Measurements from ENCODE around the gene IFFO2. TPM values are rescaled to one million over a fixed set of nuclear protein-coding genes. Genes with fewer than 3 reads are reported as not detected.

IFFO2 gene
- total RNA-seq, 1 donor from 2014 or later = 131 TPM

DNA sequence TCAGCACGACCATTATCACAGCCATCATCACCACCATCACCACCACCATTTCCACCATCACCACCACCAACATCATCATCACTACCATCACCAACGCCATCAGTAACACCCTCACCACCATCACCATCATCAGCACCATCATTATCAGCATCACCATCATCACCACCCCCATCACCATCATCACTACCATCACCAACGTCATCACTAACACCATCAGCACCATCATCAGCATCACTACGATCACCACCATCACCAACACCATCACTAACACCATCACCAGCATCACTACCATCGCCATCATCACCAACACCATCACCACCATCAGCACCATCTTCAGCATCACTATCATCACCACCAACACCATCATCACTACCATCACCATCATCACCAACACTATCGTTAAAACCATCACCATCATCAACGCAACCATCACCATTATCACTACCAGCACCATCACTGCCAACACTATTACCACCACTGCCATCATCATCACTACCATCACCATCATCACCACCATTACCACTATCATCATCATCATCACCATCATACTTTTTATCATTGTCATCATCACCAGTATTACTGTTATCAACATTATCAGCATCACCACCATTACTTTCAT is 98.3 kb downstream of the IFFO2 start:
- TF ChIP-seq, protein P1, sequence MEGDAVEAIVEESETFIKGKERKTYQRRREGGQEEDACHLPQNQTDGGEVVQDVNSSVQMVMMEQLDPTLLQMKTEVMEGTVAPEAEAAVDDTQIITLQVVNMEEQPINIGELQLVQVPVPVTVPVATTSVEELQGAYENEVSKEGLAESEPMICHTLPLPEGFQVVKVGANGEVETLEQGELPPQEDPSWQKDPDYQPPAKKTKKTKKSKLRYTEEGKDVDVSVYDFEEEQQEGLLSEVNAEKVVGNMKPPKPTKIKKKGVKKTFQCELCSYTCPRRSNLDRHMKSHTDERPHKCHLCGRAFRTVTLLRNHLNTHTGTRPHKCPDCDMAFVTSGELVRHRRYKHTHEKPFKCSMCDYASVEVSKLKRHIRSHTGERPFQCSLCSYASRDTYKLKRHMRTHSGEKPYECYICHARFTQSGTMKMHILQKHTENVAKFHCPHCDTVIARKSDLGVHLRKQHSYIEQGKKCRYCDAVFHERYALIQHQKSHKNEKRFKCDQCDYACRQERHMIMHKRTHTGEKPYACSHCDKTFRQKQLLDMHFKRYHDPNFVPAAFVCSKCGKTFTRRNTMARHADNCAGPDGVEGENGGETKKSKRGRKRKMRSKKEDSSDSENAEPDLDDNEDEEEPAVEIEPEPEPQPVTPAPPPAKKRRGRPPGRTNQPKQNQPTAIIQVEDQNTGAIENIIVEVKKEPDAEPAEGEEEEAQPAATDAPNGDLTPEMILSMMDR (IDR thresholded peaks at IDR 0.05) = no peak
- DNase-seq (ENCODE audit: low spot score in 2 of 2) = no peak
- Histone ChIP-seq H3K36me3 (no peaks in the 10 kb centered on the region), H3K4me1 (no peaks in the 10 kb centered on the region), H3K27me3 (no peaks in the 10 kb centered on the region), H3K9me3 (no peaks in the 10 kb centered on the region), H3K27ac (no peak overlapping the region), H3K4me3 (no peak overlapping the region)
- intact Hi-C loops (cut with DNase I) = loop anchor here (10.0 kb wide), 1 partner anchor 793 kb away; no protein-coding TSS in a partner anchor

DNA sequence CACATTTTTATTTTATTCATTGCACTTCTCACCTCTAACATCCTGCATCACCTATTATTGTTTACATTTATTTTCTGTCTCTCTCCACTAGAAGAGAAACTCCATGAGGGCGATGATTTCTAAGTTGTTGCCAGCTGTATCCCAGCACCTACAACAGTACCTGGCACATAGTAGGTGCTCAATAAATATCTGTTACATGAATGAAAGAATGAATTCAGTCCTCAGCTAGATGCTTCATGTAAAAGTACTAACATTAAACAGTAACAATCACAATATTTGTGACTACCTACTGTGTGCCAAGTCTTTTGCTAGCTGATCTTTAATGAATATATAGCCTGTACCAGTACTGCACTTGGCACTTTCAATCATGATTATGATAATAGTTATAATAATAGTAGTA is 100.0 kb downstream of the IFFO2 start:
- no peaks in the 10 kb centered on the region for H3K36me3 ChIP-seq
- H3K4me3 ChIP-seq = no peak overlapping the region
- no peaks in the 10 kb centered on the region for H3K9me3 ChIP-seq
- H3K27ac ChIP-seq = no peak overlapping the region
- intact Hi-C loops (cut with DNase I) = loop anchor here (10.0 kb wide), 1 partner anchor 792 kb away; no protein-coding TSS in a partner anchor
- H3K27me3 ChIP-seq = no peaks in the 10 kb centered on the region
- H3K4me1 ChIP-seq = no peaks in the 10 kb centered on the region
- no peak for DNase-seq (ENCODE audit: low spot score in 2 of 2)
- TF ChIP-seq, protein P1 (IDR thresholded peaks at IDR 0.05) = no peak

DNA sequence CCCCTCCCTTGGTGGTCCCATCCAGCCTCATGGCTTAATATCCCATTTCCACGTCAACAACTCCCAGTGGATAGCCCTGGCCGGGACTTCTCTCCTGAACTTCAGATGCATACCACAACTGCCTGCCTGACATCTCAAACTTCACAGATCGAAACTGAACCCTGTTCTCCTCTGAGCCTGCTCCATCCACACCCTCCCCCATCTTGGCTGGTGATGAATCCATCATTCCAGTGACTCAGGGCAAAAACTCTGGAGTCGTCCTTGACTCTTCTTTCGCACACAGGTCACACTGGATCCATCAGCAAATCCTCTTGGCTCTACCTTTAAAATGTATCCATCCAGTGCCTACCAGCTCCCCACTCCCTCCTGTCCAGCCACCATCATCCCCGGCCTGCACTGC is 100.9 kb downstream of the IFFO2 start:
- Histone ChIP-seq H3K27ac (no peak overlapping the region), H3K27me3 (no peaks in the 10 kb centered on the region), H3K36me3 (no peaks in the 10 kb centered on the region), H3K4me1 (no peaks in the 10 kb centered on the region), H3K4me3 (no peak overlapping the region), H3K9me3 (no peaks in the 10 kb centered on the region)
- TF ChIP-seq, protein P1 (IDR thresholded peaks at IDR 0.05) = no peak
- intact Hi-C loops (cut with DNase I) = loop anchor here (10.0 kb wide), 1 partner anchor 791 kb away; no protein-coding TSS in a partner anchor
- no peak for DNase-seq (ENCODE audit: low spot score in 2 of 2)

DNA sequence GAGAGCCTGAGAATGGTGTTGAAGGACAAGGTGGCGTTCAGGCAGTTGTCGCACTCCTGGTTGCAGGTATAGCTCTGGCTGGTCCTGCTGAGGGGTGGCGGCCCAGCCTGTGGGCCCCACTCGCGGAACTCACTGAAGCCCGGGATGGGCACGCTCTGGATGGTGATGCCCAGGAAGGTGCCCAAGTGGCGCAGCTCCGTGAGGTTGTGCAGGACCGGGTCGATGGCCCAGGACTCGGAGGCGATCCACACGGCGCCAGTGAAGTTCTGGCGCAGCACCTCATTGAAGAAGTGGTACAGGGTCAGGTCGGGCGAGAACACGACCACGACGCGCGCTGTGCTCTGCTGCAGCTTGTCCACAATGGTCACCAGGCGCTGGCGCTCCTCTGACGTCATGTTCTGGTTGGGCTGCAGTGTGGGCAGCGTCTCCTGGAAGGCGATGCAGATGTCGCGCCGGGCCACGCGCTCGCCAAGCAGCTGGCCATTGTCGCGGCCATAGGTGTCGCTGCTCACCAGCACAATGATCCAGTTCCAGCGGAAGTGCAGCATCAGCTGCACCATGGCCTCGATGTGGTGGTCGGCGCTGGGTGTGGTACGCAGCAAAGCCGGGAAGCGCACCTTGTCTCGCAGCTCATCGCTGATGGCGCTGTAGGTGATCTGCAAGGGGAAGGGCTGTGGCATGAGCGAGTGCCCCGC is 102.0 kb downstream of the IFFO2 start:
- Histone ChIP-seq H3K36me3 (no peaks in the 10 kb centered on the region), H3K9me3 (no peaks in the 10 kb centered on the region), H3K27me3 (no peaks in the 10 kb centered on the region), H3K4me3 (no peak overlapping the region), H3K27ac (no peak overlapping the region), H3K4me1 (no peaks in the 10 kb centered on the region)
- no peak for DNase-seq (ENCODE audit: low spot score in 2 of 2)
- intact Hi-C loops (cut with DNase I) = loop anchor here (10.0 kb wide), 1 partner anchor 790 kb away; no protein-coding TSS in a partner anchor
- TF ChIP-seq, protein P1 (IDR thresholded peaks at IDR 0.05) = no peak

Other genes starting within 250 kb of the IFFO2 start
- gene TAS1R2, start 97.0 kb downstream of the IFFO2 start, total RNA-seq = not detected
- 16.6 TPM for gene ALDH4A1, start 54.1 kb downstream of the IFFO2 start, total RNA-seq